IPS-20b (cell line): Measurements from ENCODE around the gene RPLP2.

Experiments
- H3K27ac ChIP-seq: one replicate; pipeline ENCODE4 v1.5.1; 2013; ENCODE audit warnings: low read length
- H3K27me3 ChIP-seq: 2 replicates; pipeline ENCODE4 v1.6.1; 2013; ENCODE audit warnings: mild to moderate bottlenecking, low read length, inconsistent platforms; ENCODE audit not compliant: insufficient read depth
- H3K36me3 ChIP-seq: 2 replicates; pipeline ENCODE4 v1.6.1; 2013; ENCODE audit warnings: low read depth, mild to moderate bottlenecking, inconsistent platforms, low read length, moderate library complexity; ENCODE audit not compliant: insufficient read depth
- H3K4me1 ChIP-seq: 2 replicates; pipeline ENCODE4 v1.6.1; 2013; ENCODE audit warnings: mild to moderate bottlenecking, control low read depth, inconsistent platforms, low read length, moderate library complexity; ENCODE audit not compliant: insufficient read depth
- H3K4me3 ChIP-seq: 2 replicates; pipeline ENCODE4 v1.5.1; 2013; ENCODE audit warnings: mild to moderate bottlenecking, low read length, inconsistent platforms
- H3K9ac ChIP-seq: 2 replicates; pipeline ENCODE4 v1.6.1; 2013; ENCODE audit warnings: low read depth, mild to moderate bottlenecking, inconsistent platforms, low read length, moderate library complexity
- H3K9me3 ChIP-seq: 2 replicates; pipeline ENCODE4 v1.6.1; 2013; ENCODE audit warnings: mild to moderate bottlenecking, low read depth, low read length, inconsistent platforms; ENCODE audit not compliant: insufficient read depth

RPLP2 gene

GRCh38 chr11:788009-788640, 21.6 kb upstream of the RPLP2 start:
- peaks cover 7% of the 10 kb centered on the region; the same call in 1 of the 2 replicates for H3K4me1 ChIP-seq
- H3K9ac ChIP-seq = no peak overlapping the region
- no peaks in the 10 kb centered on the region for H3K9me3 ChIP-seq
- no peaks in the 10 kb centered on the region for H3K27me3 ChIP-seq
- H3K4me3 ChIP-seq = no peak overlapping the region
- H3K27ac ChIP-seq = no peak overlapping the region
- peaks cover 3% of the 10 kb centered on the region; the same call in 1 of the 2 replicates for H3K36me3 ChIP-seq

- H3K4me1 ChIP-seq = peaks cover 4% of the 10 kb centered on the region; the same call in 1 of the 2 replicates
- H3K36me3 ChIP-seq = peaks cover 8% of the 10 kb centered on the region; the same call in 1 of the 2 replicates
- no peaks in the 10 kb centered on the region for H3K27me3 ChIP-seq
- H3K9me3 ChIP-seq = no peaks in the 10 kb centered on the region
- H3K27ac ChIP-seq = no peak overlapping the region
- H3K4me3 ChIP-seq = no peak overlapping the region; the same call in 1 of the 2 replicates
- no peak overlapping the region; the same call in 1 of the 2 replicates for H3K9ac ChIP-seq
These were observed 20.5 kb upstream of the RPLP2 start for GRCh38 chr11:788953-789940.

- no peak within 1 kb of the TSS; the same call in 1 of the 2 replicates for H3K4me3 ChIP-seq
- no peaks in the 10 kb centered on the region for H3K9me3 ChIP-seq
- no peaks in the 10 kb centered on the region for H3K27me3 ChIP-seq
- H3K4me1 ChIP-seq = peaks cover 4% of the 10 kb centered on the region; the same call in 1 of the 2 replicates
- H3K27ac ChIP-seq = no peak within 1 kb of the TSS
- H3K36me3 ChIP-seq = peaks cover 8% of the 10 kb centered on the region; the same call in 1 of the 2 replicates
- no peak within 1 kb of the TSS; the same call in 1 of the 2 replicates for H3K9ac ChIP-seq
These were observed 19.8 kb upstream of the RPLP2 start, which contains the start of gene CEND1 for GRCh38 chr11:789943-790342. Gene CEND1 (minus strand): TSS chr11:790090. CDS start chr11:788576, 1,514 bp downstream.

GRCh38 chr11:790721-791564, 18.8 kb upstream of the RPLP2 start:
- Histone ChIP-seq H3K9me3 (no peaks in the 10 kb centered on the region), H3K27ac (no peak overlapping the region), H3K9ac (no peak overlapping the region), H3K27me3 (no peaks in the 10 kb centered on the region), H3K4me3 (no peak overlapping the region), H3K36me3 (peaks cover 8% of the 10 kb centered on the region; the same call in 1 of the 2 replicates), H3K4me1 (peaks cover 4% of the 10 kb centered on the region; the same call in 1 of the 2 replicates)

GRCh38 chr11:791658-792534, 17.9 kb upstream of the RPLP2 start:
- no peak overlapping the region for H3K27ac ChIP-seq
- H3K36me3 ChIP-seq = peaks cover 8% of the 10 kb centered on the region; the same call in 1 of the 2 replicates
- no peak overlapping the region for H3K9ac ChIP-seq

GRCh38 chr11:792535-792821, 17.3 kb upstream of the RPLP2 start:
- Histone ChIP-seq H3K9me3 (no peaks in the 10 kb centered on the region), H3K36me3 (peaks cover 8% of the 10 kb centered on the region; the same call in 1 of the 2 replicates), H3K9ac (no peak overlapping the region), H3K4me3 (no peak overlapping the region), H3K27ac (no peak overlapping the region), H3K27me3 (no peaks in the 10 kb centered on the region), H3K4me1 (peaks cover 8% of the 10 kb centered on the region; the same call in 1 of the 2 replicates)

More at GRCh38 chr11:791658-792534, 17.9 kb upstream of the RPLP2 start:
- H3K27me3 ChIP-seq = no peaks in the 10 kb centered on the region
- H3K4me1 ChIP-seq = peaks cover 5% of the 10 kb centered on the region; the same call in 1 of the 2 replicates
- H3K4me3 ChIP-seq = no peak overlapping the region
- H3K9me3 ChIP-seq = no peaks in the 10 kb centered on the region

GRCh38 chr11:792873-793272, 16.9 kb upstream of the RPLP2 start:
- H3K9ac ChIP-seq = no peak overlapping the region
- no peaks in the 10 kb centered on the region for H3K9me3 ChIP-seq
- H3K27me3 ChIP-seq = no peaks in the 10 kb centered on the region
- H3K27ac ChIP-seq = no peak overlapping the region
- peaks cover 8% of the 10 kb centered on the region; the same call in 1 of the 2 replicates for H3K36me3 ChIP-seq
- peaks cover 8% of the 10 kb centered on the region; the same call in 1 of the 2 replicates for H3K4me1 ChIP-seq
- H3K4me3 ChIP-seq = no peak overlapping the region

- H3K4me3 ChIP-seq = no peak overlapping the region
- no peaks in the 10 kb centered on the region for H3K9me3 ChIP-seq
- H3K27me3 ChIP-seq = no peaks in the 10 kb centered on the region
- H3K27ac ChIP-seq = no peak overlapping the region
- H3K36me3 ChIP-seq = peaks cover 8% of the 10 kb centered on the region; the same call in 1 of the 2 replicates
- H3K9ac ChIP-seq = no peak overlapping the region
- peaks cover 8% of the 10 kb centered on the region; the same call in 1 of the 2 replicates for H3K4me1 ChIP-seq
These were observed 16.2 kb upstream of the RPLP2 start for GRCh38 chr11:793556-793955.

- Histone ChIP-seq H3K9ac (no peak overlapping the region), H3K27me3 (no peaks in the 10 kb centered on the region), H3K27ac (no peak overlapping the region), H3K36me3 (peaks cover 8% of the 10 kb centered on the region; the same call in 1 of the 2 replicates), H3K4me1 (peaks cover 8% of the 10 kb centered on the region; the same call in 1 of the 2 replicates), H3K4me3 (no peak overlapping the region), H3K9me3 (no peaks in the 10 kb centered on the region)
These were observed 15.6 kb upstream of the RPLP2 start for GRCh38 chr11:794013-794765.
